HG03457 (cell line): ENCODE results near the gene SRC.

Source experiments
- ATAC-seq: cut with Tn5 transposase; IDR thresholded peaks from one replicate; pipeline ENCODE4 v1.9.1; 2021; ENCODE audit warnings: moderate number of reproducible peaks; ENCODE audit not compliant: unreplicated experiment

The SRC gene

DNA sequence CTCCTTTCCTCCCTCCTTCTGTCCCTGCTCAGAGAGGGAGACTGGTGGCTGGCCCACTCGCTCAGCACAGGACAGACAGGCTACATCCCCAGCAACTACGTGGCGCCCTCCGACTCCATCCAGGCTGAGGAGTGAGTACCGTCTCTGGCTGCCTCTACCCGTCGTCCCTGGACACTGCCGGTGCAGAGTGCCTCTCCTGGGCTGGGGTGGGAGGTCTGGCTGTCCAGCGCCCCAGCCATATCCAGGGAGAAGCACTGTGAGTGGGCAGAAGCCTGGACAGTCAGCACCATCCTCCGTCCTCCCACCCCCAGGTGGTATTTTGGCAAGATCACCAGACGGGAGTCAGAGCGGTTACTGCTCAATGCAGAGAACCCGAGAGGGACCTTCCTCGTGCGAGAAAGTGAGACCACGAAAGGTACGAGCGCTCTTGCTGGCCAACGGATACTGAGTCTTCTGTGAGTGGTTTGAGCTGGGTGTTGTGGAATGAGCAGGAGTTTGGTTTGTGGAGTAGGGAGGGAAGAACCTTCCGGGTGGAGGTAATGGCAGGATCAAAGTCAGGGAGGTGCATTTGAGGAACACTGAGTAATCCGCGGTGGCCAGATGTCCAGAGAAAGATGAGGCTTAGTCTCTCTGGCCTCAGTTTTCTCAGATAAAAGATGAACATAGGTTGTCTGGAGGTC, 48.1 kb downstream of the SRC start:
- no peak for ATAC-seq

DNA sequence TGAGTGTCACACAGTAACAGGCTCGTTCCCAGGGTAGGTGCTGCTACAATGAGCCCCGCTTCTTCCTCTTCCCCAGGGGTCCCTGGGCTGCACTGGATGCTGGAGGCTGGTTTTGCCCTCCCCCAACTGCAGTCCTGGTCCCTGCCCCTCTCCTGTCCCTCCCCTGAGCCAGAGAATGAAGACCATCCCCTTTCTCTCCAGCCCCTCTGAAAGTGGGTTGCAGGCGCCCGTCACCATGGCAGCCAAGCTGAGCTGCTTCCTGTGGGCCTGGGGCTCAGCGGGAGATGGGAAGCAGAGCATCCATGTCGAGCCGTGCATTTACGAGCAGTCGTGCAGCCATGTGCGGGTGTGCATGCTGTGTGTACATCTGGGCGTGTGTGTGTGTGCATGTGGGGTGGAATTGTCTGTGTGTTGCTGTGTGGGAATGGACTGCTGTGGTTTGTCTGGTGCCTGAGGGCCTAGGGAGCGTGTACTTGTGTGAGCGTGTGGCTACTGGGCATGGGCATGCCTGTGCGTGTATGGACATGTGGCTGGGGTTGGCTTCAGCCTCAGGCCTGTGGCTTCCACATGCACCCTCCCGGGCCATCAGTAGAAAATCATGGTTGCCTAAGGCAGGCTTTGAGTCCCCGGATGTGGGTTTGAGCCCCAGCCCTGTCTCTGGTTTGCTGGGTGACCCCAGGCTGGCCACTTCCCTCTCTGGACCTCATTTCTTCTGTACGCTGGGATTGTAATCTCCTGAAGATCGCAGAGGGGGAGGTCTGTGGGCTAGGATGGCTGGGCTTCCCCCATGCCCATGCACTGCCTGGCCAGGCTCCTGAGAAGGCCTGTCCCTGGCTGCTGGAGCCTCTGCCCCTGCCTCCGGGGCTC, 48.8 kb downstream of the SRC start:
- ATAC-seq, result no peak

DNA sequence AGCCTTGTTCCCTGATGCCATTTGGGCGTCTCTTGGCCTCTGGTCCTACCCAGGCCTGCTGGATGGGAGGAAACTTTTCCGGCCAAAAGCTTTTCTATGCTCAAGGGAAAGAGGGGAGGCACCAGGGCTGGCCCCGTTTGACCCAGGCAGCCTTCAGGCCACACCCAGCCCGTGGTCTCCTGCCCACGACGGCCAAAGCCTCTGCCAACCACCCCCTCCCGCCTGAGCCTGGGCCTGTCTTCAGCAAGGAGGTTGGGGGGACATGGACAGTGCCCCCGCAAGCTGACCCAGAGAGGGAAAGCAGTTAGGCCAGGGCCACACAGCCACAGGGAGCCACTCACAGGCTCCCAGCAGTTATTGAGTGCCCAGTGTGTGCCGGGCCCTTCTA, 49.5 kb downstream of the SRC start:
- ATAC-seq, result no peak

DNA sequence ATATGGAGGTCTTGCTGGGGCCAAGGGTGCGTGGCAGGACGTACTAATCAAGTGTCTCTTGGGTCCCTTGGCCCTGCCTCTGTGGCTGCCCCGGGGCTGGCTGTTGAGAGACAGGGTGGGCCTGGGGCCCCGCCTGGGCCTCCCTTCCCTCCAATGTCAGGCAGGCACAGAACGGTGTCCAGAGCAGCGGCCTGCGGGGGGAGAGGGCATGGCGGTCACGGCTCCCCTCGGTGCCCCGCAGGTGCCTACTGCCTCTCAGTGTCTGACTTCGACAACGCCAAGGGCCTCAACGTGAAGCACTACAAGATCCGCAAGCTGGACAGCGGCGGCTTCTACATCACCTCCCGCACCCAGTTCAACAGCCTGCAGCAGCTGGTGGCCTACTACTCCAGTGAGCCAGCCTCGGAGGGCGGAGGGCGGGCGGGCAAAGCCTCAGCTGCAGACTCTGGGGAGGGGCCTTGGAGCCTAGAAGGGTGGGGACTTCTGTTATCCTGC, 50.0 kb downstream of the SRC start:
- ATAC-seq, result no peak

DNA sequence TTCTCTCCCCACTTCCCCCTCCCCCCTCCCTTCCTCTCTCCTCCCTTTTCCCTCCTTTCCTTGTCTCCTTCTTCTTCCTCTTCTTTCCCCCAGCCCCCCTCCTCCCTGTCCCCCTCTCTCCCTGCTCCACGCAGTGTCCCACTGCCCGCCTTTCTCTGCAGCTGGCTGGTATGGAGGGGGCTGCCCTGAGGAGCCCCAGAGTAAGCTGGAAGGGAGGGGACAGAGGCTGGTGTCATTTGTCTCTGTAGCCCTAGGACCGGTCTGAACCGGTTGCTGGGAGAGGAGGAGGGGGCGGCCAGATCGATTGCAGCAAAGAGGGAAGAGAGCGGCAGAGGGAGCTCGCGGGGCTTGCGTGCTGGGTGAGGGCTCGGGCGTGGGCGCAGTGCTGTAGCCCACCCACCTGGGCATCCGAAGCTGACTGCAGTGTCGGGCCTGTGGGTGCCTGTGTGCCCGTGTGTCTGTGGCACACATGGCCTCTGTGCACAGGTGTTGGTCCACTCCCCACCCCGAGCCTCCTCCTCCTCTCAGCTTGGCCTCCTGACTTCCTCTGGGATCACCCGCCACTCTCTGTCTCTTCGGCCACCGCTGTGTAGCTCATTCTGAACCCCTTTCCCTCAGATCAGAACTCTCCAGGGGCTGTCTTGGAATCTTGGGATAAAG, 50.6 kb downstream of the SRC start:
- ATAC-seq, result no peak

DNA sequence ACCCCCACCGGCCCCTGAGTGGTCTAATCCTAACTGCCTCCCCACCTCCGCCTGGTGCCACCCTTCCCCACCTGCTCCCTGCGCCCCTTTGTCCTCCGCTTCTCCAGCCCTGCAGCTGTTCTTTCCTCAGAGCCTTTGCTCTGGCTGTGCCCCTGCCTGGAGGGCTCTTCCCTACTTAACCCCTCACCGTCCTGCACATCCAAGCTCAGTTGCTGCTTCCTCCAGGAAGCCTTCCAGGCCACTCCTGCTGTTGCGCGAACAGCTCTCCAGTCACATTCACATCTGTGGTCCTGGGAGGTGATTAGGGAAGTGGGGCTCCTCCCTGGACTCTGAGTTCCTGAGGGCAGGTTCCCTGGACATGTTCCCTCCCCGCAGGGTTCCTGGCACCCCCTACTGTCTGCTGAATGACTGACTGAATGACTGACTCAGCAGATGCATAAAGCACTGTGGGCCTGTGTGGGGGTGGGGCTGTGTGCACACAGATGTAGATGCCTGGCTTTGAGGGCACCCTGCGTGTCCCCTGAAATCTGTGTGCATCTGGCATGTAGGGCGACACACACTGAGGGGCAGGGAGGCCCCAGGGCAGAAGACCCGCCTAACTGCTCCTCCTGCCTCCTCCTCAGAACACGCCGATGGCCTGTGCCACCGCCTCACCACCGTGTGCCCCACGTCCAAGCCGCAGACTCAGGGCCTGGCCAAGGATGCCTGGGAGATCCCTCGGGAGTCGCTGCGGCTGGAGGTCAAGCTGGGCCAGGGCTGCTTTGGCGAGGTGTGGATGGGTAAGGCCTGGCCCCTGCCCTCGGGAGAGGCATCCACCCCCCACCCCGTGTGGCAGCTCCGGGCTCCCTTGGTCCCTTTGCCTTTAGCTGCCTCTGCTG, 51.4 kb downstream of the SRC start:
- no peak for ATAC-seq

DNA sequence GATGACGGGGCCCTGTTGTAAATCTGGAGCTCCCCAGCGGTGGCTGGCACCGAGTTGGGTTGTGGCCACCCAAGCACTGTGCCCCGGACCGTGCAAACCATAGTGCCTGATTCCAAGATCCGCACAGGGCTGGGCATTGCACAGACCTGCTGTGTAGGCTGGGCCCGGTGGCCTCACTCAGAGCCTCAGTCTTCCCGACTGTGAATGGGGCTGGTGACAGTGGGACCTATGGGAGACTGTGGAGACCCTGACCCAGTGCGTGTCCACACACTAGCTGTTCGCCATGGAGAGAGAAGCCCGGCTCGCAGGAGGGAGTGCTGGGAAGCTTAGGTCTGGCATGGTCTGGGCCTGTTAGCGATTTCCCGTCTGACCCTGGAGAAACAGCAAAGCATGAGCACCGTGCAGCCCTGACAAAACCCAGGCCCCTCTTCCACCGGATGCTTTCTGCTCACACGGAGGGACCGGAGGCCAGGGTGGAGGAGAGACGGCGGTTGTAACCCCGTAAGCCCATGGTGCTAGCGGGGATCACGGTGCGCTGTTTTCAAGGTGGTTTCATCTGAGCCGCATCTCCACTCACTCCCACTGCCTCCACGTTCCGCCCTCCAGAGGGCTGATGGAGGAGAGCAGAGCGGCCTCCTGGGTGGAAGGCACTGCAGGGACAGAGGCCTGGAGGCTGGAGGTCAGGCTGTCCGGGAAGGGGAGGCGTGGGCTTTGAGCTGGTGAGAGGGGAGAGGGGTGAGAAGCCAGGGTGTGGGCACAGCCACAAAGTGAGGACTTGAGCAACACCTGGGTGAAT, 52.2 kb downstream of the SRC start:
- no peak for ATAC-seq

DNA sequence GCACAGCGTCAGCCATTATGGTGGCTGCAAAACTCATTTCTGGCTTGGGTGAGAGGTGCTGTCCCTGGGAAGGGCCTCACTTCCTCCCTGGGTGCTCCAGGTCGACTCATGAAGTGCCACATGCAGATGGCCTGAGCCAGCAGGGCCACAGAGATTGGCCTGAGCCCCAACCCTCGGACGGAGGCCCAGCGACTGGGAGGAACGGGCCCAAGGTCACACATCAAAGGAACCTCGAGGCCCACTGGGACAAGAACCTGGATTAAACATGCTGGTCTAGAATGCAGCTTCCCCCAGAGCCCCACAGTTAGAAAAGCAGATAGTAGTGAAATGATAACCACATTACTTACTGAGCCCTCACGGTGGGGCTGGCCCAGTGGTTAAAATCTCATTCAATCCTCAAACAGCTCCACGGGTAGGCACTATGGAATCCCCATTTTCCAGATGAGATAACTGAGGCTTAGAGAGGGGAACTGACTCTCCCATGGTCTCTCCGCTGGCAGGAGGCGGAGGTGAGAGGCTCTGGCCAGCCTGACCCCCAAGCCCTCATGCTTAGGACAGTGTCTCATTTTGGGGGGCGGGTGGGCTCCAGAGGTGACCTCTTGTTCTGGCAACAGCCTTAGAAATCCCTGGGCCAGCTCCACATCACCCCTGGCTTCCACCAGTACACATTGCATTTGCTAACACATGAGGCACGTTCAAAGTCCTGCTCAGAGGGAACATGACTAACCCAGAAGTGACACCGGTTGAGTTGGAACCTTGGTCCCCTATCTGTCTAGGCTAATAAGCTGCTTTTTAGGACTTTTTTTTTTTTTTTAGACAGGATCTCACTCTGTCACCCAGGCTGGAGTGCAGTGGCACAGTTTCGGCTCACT, 53.0 kb downstream of the SRC start:
- no peak for ATAC-seq

DNA sequence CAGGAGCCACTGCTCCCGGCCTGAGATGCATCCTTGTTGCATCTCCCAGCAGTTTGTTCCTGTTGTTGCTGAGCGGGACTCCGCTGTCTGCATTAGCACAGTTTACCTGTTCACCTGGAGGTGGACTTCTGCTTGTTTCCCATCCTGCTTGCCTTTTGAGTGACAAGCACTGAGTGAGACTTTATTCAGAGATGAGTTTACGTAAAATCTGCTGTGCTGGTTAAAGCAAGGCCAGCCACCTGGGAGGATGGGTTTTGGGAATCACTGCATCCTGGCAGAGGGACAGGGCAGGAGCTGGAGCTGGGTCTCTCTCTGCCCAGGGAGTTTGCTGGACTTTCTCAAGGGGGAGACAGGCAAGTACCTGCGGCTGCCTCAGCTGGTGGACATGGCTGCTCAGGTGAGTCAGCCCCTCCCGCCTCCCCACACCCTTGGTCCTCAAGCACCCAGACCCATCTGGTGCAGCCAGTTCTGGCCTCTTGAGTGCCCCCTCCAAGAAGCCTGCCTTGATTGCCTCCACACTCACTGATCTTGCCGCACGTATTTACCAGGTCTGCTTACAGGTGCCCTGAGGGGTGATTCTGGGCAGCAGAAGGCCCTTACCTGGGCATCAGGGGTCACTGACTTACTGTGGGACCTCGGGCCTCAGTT, 55.5 kb downstream of the SRC start:
- ATAC-seq, result no peak

DNA sequence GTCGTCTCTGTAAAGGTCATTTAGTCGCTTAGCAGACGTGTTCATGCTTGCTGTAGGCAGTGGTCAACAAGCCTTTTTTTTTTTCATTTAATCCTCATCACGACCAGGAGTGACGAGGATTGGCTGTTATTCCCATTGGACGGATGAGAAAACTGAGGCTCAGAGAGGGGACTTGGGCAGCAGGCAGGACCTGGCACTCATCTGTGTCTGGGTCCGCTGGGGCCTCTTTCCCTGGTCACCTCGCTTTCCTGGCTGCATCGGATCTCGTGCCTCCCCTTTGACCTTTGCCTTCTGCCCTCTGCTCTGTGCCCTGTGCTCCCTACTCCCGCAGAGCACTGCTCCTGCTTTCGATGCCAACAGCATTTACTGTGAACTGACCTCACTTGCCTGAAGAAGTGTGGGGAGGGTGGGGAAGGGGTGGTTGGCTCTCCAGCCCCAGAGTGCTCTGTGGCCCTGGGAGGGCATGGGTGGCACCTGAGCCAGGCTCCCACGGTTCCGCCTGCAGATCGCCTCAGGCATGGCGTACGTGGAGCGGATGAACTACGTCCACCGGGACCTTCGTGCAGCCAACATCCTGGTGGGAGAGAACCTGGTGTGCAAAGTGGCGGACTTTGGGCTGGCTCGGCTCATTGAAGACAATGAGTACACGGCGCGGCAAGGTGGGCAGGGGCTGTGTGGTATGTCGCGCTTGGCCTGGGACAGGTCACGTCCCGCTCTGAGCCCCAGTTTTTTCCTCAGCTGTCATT, 56.2 kb downstream of the SRC start:
- no peak for ATAC-seq

DNA sequence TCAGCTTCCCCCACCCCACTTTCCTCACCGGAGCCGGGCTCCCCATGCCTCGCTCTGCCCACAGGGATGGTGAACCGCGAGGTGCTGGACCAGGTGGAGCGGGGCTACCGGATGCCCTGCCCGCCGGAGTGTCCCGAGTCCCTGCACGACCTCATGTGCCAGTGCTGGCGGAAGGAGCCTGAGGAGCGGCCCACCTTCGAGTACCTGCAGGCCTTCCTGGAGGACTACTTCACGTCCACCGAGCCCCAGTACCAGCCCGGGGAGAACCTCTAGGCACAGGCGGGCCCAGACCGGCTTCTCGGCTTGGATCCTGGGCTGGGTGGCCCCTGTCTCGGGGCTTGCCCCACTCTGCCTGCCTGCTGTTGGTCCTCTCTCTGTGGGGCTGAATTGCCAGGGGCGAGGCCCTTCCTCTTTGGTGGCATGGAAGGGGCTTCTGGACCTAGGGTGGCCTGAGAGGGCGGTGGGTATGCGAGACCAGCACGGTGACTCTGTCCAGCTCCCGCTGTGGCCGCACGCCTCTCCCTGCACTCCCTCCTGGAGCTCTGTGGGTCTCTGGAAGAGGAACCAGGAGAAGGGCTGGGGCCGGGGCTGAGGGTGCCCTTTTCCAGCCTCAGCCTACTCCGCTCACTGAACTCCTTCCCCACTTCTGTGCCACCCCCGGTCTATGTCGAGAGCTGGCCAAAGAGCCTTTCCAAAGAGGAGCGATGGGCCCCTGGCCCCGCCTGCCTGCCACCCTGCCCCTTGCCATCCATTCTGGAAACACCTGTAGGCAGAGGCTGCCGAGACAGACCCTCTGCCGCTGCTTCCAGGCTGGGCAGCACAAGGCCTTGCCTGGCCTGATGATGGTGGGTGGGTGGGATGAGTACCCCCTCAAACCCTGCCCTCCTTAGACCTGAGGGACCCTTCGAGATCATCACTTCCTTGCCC, 57.4 kb downstream of the SRC start:
- ATAC-seq, result no peak

DNA sequence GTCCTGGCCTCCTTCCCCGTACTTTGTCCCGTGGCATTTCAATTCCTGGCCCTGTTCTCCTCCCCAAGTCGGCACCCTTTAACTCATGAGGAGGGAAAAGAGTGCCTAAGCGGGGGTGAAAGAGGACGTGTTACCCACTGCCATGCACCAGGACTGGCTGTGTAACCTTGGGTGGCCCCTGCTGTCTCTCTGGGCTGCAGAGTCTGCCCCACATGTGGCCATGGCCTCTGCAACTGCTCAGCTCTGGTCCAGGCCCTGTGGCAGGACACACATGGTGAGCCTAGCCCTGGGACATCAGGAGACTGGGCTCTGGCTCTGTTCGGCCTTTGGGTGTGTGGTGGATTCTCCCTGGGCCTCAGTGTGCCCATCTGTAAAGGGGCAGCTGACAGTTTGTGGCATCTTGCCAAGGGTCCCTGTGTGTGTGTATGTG, 58.5 kb downstream of the SRC start:
- no peak for ATAC-seq

DNA sequence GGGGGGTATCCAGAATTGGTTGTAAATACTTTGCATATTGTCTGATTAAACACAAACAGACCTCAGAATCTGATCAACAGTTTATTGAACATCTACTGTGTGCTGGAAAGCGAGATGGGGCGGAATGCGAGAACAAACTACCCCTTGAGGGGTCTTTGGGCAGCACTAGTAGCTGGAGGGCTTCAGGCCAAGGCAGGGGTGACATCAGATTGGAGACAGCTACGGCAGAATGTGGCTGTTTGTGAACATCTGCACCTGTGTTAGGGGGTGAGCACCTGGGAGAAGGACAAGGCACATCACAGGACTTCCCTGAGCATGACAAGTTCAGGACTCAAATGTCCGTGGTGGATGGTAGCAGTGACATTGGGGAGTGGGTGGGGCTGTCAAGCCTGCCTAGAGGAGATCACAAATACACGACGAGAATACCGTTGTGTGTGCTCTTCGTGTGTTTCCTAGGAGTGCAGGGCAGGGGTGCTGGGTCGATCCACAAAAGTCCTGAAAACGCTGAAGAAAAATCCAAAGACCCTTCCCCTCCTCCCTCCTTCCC, 59.5 kb downstream of the SRC start:
- ATAC-seq, result no peak

DNA sequence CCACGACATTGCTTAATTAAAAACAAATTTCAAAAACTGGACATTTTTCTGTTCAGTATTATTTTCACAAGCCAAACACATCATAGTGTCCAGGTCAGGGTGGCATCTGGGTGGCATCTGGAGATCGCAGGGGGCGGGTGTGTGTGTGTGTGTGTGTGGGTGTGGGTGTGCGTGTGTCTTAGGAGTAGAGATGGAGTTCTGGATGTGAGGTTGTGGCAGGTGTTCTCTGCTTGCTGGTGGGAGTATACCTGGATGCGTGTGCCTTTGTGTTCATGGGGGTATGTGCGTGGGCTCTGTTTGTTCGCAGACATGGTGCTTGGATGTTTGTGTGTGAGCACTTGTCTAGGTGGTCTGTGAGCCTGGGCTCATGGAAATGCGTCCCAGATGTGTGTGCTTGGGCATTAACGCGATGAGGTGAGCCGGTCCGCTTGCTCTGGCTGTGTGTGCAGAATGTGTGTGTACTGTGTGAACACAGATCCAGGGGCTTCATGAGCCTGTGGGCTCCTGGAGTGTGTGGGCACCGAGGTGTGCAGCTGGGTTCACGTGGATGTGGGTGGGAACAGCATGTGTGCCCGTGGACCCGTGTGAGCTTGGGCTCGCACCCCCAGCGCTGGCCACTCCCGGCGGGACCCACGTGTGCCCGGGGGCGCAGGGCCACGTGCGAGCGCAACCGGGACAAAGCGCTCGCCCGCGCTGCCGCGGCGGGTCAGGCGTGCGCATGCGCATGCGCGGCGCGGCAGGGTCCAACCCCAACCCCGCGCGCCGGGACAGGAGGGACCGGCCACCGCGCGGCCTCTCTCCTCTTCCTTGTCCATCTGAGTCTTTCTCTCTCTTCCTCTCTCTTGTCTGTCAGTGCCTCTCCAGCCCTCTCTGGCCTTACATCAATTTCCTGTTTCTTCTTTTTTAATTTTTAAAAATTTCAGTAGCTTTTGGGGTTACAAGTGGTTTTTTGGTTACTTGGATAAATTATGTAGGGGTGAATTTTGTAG, 60.4 kb downstream of the SRC start:
- ATAC-seq, result no peak

DNA sequence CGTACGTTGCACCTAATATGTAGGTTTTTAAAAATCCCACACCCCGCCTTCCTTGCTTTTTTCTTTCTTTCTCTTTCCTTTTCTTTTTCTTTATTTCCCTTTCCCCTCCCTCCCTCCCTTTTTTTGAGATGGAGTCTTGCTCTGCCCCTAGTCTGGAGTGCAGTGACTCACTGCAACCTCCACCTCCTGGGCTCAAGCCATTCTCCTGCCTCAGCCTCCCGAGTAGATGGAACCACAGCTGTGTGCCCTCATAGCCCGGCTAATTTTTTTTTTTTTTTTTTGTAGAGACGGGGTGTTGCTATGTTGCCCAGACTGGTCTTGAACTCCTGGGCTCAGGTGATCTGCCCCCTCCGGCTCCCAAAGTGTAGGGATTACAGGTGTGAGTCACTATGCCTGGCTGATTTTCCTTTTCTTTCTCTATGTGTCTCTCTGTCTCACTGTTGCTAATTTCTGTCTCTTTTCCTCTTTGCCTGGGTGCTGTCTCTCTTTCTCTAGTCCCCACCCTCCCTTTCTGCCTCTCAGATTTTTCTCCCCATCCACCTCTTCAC, 61.2 kb downstream of the SRC start:
- no peak for ATAC-seq
